Measurements from ENCODE around the gene CLCNKA.
A peak's percentile ranks its signal among the peaks of the same experiment; 100 is the strongest.
"Not testable (repeated sequence)": the region's sequence is repeated elsewhere in the genome, so short reads cannot be mapped to it uniquely, and the experiment has no call there.

Gene CLCNKA

DNA sequence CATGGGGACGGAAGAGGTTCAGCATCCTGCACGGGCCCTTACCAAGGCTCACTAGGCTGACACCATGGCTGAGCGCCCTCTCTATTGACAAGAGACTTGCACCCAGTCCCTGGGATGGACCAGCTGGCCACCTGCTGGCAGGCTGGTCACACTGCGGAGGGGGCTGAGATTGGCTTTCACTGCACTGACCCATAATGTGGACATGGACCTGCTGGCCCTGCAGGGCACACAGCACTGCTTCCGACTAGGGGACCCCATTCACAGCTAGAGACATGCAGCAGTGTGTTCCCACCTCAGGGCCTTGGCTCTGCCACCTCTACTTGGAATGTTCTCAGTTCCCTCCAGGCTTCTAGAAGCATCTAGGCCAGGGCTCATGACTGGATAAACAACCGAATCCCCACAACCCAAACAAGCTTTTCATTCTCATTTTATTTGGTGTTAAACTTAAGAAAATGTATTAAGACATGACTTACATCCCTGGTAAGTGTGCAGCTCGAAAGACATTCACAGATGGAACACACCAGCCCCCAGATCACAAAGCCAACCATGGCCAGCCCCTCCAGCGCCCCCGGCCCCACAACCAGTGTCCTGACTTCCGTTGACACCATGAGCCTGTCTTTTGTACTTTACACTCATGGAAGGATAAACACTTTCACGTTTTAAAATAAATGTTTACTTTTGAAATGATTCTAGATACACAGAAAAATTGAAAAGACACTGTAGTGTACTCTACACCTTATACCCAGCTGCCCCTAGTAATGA is 27.1 kb upstream of the CLCNKA start:
- Histone ChIP-seq H3K4me3 (no peak overlapping the region), H3K27ac (no peak overlapping the region)

GRCh38 chr1:15997076-15997585 is 24.7 kb upstream of the CLCNKA start:
- no peak overlapping the region for H3K27ac ChIP-seq
- no peak overlapping the region for H3K4me3 ChIP-seq

DNA sequence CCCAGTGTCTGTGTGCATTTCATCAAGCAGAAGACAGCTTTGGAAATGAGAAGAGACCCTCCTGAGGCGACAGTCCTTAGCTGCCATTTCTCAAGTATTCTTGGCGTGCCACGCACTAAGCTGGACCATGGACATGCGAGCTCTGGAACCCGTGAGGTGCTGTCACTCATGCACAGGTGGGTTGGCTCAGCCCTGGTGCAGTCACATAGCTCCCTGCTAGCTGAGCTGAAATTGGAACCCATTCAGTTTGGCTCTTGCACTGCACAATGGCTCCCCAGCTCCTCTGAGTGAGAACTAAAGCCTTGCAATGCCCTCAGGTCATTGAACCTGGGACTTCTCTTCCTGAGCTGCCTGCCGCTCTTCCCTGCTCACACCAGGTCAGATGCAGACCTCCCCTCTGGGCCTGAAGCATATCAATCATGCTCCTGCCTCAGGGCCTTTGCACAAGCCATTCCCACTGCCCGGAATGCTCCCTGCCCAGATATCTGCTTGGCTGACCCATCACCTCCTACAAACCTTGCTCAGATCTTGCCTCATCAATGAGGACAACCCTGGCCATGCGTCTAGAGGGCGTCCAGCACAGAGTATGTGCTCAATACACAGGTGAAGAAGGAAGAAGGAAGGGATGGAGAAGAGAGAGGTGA is 24.1 kb upstream of the CLCNKA start:
- Histone ChIP-seq H3K4me3 (no peak overlapping the region), H3K27ac (no peak overlapping the region)

GRCh38 chr1:15998929-15999328 is 22.9 kb upstream of the CLCNKA start:
- Histone ChIP-seq H3K4me3 (no peak overlapping the region), H3K27ac (no peak overlapping the region)

- H3K4me3 ChIP-seq, H3K27ac ChIP-seq: not testable (repeated sequence)
These were observed 20.6 kb upstream of the CLCNKA start for GRCh38 chr1:16001274-16001673.

DNA sequence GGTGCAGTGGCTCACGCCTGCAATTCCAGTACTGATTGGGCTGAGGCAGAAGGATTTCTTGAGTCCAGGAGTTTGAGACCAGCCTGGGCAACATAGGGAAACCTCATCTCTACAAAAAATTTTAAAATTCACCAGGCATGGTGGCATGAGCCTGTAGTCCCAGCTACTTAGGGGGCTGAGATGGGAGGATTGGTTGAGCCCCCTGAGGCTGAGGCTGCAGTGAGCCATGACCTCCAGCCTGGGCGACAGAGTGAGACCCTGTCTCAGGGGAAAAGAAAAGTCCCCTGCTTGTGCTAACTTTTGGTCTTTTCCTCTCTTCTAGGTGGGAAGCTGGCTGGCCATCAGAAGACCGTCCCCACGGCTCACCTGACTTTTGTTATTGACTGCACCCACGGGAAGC is 16.2 kb upstream of the CLCNKA start:
- no peak overlapping the region for H3K27ac ChIP-seq
- no peak overlapping the region for H3K4me3 ChIP-seq

DNA sequence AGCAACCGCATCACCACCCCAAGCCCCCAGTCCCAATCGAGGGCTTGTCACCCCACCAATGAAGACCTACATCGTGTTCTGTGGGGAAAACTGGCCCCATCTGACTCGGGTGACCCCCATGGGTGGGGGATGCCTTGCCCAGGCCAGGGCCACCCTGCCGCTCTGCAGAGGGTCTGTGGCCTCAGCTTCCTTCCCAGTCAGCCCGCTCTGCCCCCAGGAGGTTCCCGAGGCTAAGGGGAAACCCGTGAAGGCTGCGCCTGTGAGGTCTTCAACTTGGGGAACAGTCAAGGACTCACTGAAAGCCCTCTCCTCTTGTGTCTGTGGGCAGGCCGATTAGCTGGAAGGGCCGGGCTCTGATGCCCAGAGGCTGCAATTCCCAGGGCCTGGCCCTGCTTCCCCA is 15.8 kb upstream of the CLCNKA start:
- no peak overlapping the region for H3K27ac ChIP-seq
- H3K4me3 ChIP-seq: no peak overlapping the region

DNA sequence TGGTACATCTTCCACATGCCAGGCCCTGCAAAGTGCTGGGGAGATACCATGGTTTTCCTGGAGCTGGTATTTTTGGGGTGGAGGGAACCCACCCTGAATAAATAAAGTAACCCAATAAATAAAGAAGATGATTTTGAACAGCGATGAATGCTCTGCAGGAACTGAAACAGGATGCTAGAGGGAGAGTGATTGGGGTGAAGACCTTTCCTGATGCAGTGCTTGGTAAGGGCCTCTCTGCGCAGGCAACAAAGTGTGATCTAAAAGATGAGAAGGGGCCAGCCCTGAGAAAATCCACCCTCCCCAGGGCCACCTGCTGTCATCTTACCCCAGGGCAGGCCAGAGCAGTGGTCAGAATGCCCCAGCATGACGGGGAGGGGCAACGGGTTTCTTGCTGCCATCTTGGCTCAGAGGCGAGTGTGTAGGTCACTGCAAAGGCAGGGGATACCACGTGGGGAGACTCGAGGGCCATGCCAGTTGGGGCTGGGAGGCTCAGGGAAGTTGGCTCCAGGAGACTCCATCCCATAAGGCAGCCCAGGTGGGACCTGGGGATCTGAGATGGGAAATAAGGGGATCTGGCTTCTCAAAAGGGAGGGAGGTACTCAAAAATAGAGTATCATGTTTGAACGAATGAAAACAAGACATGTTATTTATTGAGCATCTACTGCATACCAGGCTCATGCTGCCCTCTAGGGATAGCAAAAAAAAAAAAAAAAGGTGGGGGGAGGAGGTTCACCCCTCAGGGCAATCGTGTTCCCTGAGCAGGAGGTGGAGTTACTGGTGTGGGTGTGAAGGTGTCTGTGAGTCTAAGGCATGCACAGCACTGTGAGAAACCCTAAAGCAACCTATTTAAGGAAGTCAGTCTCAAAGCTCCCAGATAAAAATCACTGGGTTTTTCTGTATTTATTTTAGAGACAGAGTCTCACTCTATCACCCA is 15.0 kb upstream of the CLCNKA start:
- Histone ChIP-seq H3K4me3 (no peak overlapping the region), H3K27ac (no peak overlapping the region)

- Histone ChIP-seq H3K4me3 (no peak overlapping the region), H3K27ac (no peak overlapping the region)
These were observed 14.0 kb upstream of the CLCNKA start for GRCh38 chr1:16007671-16008341.

DNA sequence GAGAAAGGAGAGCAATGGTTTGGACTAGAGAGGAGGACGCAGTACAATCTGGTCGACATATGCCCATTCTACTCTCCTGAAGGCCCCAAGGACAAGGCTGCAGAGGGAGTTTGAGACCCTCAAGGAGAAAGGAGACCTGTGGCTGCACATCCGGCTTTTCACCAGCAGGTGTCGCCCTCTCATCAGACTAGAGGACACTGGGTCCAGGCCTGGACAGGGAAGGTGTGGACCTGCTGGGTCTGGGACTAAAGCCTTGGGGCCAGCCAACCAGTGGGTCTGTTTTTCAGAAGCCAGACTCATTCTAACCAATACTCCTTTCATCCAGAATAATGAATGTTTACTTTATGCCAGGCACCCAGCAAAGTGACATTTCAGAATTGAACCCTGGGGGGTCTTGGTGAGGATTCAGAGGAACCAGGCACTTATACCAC is 12.8 kb upstream of the CLCNKA start:
- H3K4me3 ChIP-seq: no peak overlapping the region
- no peak overlapping the region for H3K27ac ChIP-seq

GRCh38 chr1:16009678-16010077 is 12.2 kb upstream of the CLCNKA start:
- Histone ChIP-seq H3K4me3 (no peak overlapping the region), H3K27ac (no peak overlapping the region)

DNA sequence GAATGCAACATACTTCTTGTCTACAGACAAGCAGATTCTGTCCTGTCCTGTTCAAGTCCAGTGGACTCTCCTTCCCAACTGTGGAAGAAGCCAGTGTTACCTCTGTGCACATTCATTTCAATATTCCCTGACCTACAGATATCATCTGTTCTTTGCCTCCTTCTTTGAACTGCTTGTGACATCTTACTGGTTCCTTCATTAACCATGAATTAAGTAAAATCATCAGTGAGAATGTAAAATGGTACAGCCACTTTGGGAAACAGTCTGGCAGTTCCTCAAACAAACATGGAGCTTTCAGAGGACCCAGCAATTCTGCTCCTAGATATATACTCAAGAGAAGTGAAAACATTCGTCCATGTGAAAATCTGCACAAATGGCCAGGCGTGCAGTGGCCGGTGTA is 11.0 kb upstream of the CLCNKA start:
- H3K27ac ChIP-seq: no peak overlapping the region
- H3K4me3 ChIP-seq: no peak overlapping the region

DNA sequence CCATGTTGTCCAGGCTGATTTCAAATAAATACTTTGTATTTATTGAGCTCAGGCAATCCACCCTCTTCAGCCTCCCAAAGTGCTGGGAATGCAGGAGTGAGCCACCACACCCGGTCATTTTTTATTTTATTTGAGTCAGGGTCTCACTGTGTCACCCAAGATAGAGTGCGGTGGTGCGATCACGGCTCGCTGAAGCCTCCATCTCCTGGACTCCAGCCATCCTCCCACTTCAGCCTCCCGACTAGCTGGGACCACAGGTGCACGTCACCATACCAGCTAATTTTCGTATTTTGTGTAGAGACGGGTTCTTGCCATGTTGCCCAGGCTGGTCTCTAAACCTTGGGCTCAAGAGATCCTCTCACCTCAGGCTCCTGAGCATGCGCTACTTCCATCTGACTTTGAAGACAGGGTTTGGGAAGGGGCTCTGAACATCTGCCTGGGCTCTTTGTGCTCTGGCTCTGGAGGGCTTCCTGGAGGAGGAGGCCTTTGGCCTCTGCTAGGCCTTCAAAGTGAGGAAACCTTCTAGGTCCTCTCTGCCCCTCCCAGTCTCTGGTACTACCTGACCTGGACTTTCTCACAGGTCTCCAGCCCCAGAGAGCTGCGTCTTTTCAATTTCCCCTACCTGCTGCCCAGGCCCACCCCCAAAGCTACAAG is 9.8 kb upstream of the CLCNKA start:
- Histone ChIP-seq H3K27ac (peak overlapping the region in 2 of 21 experiments; percentile 19 to 79), H3K4me3 (no peak overlapping the region)

DNA sequence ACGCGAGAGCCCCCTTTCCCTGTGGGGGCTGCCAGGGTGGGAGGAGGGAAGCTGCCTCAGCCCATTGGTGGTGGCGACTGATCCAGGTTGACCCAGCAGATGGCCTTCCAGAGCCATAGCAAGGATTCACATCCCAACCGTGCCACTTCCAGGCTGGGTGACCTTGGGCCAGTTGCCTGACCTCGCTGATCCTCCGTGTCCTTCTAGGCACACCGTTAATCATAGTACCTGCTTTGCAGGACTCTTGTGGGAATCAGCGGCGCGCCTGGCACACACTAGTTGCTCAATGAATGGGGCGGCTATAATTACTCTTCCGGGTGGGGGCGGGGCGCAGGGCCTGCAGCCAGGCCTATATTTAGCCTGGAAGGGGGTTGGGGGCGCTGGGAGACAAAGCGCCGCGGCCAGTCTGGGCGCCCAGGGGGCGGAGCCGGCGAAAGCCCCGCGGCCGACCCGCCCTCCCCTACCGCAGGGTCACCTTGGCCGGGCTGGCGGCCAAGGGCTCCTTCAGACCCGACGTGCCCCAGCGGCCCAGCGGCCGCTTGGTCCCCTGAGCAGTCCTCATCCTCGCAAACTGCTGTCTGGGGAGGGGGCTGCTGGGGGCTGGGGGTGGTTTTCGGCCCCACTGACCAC is 9.1 kb upstream of the CLCNKA start:
- peak overlapping the region; percentile 20 to 46 (median 31) for H3K4me3 ChIP-seq
- H3K27ac ChIP-seq: peak overlapping the region in 18 of 21 experiments; percentile 1 to 79 (median 42)

- peak overlapping the region in 18 of 21 experiments; percentile 1 to 79 (median 42) for H3K27ac ChIP-seq
- peak overlapping the region; percentile 20 to 46 (median 31) for H3K4me3 ChIP-seq
These were observed 8.5 kb upstream of the CLCNKA start for GRCh38 chr1:16013220-16013907.

GRCh38 chr1:16013908-16014258 is 8.0 kb upstream of the CLCNKA start:
- H3K27ac ChIP-seq: peak overlapping the region in 6 of 21 experiments; percentile 14 to 79 (median 30)
- no peak overlapping the region for H3K4me3 ChIP-seq

- peak overlapping the region in 5 of 21 experiments; percentile 28 to 79 (median 35) for H3K27ac ChIP-seq
- H3K4me3 ChIP-seq: no peak overlapping the region
These were observed 7.0 kb upstream of the CLCNKA start for GRCh38 chr1:16014509-16015482.

All from skin epidermis (tissue), 12 donors.